ENCODE measurements around the gene IRAK3. TPM values are rescaled to one million over a fixed set of nuclear protein-coding genes. Genes with fewer than 3 reads are reported as not detected.

The IRAK3 gene
- total RNA-seq, 1 donor from 2014 or later = 3.0 TPM

Other genes starting within 250 kb of the IRAK3 start
- gene LLPH, start 58.5 kb upstream of the IRAK3 start, total RNA-seq = 18.3 TPM
- gene TMBIM4, start 19.2 kb upstream of the IRAK3 start, total RNA-seq = 55.0 TPM
- 2.1 TPM for gene HELB, start 113.3 kb downstream of the IRAK3 start, total RNA-seq

Measured in esophagus mucosa (tissue), 1 donor.